NCI-H187 treated with DMSO at 0.1 percent for 48 hours (cell line): ENCODE measurements around the gene PLEKHG7.

ENCODE experiments used
- DNase-seq: peaks from one replicate; lab custom pipeline; 2025; lab: John Stamatoyannopoulos, UW

PLEKHG7 gene

GRCh38 chr12:92715625-92716024 lies 12.8 kb downstream of the PLEKHG7 start:
- DNase-seq: no peak

- DNase-seq: no peak
Measured at GRCh38 chr12:92717202-92717601, 14.4 kb downstream of the PLEKHG7 start.

- no peak for DNase-seq
Measured at GRCh38 chr12:92718483-92718990, 15.7 kb downstream of the PLEKHG7 start.

- no peak for DNase-seq
Measured at GRCh38 chr12:92719674-92720073, 16.9 kb downstream of the PLEKHG7 start.

- no peak for DNase-seq
Measured at GRCh38 chr12:92721130-92721529, 18.3 kb downstream of the PLEKHG7 start.

GRCh38 chr12:92721656-92722055 lies 18.9 kb downstream of the PLEKHG7 start:
- no peak for DNase-seq

GRCh38 chr12:92722897-92723296 lies 20.1 kb downstream of the PLEKHG7 start:
- no peak for DNase-seq

GRCh38 chr12:92726850-92727249 lies 24.1 kb downstream of the PLEKHG7 start:
- DNase-seq: no peak

- DNase-seq: no peak
Measured at GRCh38 chr12:92729773-92730305, 27.1 kb downstream of the PLEKHG7 start.

- DNase-seq: no peak
Measured at GRCh38 chr12:92730758-92731157, 28.0 kb downstream of the PLEKHG7 start.

GRCh38 chr12:92732216-92732615 lies 29.4 kb downstream of the PLEKHG7 start:
- no peak for DNase-seq

- DNase-seq: no peak
Measured at GRCh38 chr12:92732716-92733115, 29.9 kb downstream of the PLEKHG7 start.

GRCh38 chr12:92733181-92733580 lies 30.4 kb downstream of the PLEKHG7 start:
- no peak for DNase-seq

- no peak for DNase-seq
Measured at GRCh38 chr12:92733661-92734060, 30.9 kb downstream of the PLEKHG7 start.

GRCh38 chr12:92735131-92735721 lies 32.4 kb downstream of the PLEKHG7 start:
- no peak for DNase-seq

- no peak for DNase-seq
Measured at GRCh38 chr12:92736605-92737004, 33.8 kb downstream of the PLEKHG7 start.

- no peak for DNase-seq
Measured at GRCh38 chr12:92737855-92738850, 35.4 kb downstream of the PLEKHG7 start.

GRCh38 chr12:92739113-92739512 lies 36.3 kb downstream of the PLEKHG7 start:
- DNase-seq: no peak

GRCh38 chr12:92740411-92740810 lies 37.6 kb downstream of the PLEKHG7 start:
- DNase-seq: no peak

GRCh38 chr12:92743026-92743425 lies 40.2 kb downstream of the PLEKHG7 start:
- no peak for DNase-seq

GRCh38 chr12:92745856-92746550 lies 43.2 kb downstream of the PLEKHG7 start:
- no peak for DNase-seq

- no peak for DNase-seq
Measured at GRCh38 chr12:92747151-92747550, 44.4 kb downstream of the PLEKHG7 start.
